HG02571 (cell line): Measurements from ENCODE around the gene TM4SF1.

ENCODE experiments used
- ATAC-seq: cut with Tn5 transposase; IDR thresholded peaks from one replicate; pipeline ENCODE4 v1.9.1; 2021; ENCODE audit warnings: mild to moderate bottlenecking, moderate library complexity; ENCODE audit not compliant: unreplicated experiment

The TM4SF1 gene

DNA sequence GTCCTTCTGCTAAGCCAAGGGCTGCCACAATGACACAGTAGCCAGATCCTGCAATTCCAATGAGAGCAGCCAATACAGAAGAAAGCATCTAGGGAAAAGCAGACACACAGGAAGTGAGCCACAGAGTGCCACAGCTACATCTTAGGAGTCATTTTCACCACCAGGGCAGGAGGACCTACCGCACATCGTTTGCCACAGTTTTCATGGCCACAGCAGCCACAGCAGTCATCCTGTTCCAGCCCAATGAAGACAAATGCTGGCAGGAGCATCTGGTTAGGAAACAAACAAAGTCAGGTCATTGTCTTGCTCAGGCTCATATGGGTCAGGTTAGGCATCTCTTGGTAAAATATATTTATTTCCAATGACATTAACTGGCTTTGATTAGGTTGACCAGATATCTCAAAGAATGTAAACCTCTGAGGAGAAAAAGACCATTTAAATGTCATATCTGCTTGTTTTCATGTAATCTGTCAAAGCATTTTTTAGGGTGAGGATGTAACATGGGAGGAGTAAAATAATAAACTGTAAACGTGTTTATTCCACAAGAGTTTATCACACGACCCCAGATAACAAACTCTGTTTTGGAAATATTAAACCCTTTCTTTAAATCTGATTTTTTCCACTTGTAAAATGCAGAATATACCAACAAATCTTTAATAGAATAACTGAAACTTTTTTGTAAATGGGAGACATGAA, 1.8 kb downstream of the TM4SF1 start:
- ATAC-seq, result no peak

DNA sequence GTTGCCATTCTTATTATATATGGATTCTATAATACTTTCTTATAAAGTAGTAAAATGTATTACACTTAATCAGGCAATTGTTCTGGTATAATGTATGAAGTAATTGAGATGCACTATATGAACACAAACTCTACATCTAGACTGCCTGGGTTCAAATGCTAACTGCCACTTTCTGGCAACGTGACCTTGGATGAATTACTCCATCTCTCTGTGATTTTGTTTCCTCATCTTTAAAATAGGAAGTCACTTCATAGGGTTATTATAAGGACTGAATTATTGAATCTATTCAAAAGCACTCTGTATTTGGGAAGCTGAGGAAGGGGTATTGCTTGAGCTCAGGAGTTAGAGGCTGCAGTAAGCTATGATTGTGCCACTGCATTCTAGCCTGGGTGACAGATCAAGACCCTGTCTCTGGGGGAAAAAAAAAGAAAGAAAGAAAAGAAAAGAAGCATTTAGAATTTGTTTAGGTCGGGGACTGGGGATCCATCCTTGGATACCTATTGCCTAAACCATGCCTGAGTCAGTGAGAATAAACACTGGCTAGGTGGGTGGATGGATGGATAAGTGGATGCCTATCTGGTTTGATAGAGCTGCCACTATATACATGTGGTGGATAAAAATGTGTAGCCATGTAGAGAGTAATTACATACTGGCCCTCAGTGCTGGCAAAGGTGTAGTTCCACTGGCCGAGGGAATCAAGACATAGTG, 2.5 kb downstream of the TM4SF1 start:
- ATAC-seq, result no peak

DNA sequence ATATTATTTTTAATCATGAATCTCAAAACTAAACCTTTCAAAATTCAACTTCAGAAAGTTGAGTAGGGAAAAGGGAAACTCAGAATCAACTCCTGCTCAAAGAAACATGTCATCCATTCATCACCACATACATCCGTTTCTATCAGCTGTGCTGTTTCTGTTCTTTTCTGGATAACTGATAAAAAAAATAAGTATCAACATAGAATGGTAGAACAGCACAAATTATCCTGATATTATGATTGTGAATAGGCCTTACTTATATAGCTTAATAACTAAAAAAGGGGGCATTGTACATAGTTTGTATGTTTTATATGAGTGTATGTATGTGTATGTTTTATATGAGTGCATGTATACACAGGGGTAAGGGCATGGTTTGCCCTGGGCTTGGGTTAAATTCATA, 3.1 kb downstream of the TM4SF1 start:
- ATAC-seq, result no peak

DNA sequence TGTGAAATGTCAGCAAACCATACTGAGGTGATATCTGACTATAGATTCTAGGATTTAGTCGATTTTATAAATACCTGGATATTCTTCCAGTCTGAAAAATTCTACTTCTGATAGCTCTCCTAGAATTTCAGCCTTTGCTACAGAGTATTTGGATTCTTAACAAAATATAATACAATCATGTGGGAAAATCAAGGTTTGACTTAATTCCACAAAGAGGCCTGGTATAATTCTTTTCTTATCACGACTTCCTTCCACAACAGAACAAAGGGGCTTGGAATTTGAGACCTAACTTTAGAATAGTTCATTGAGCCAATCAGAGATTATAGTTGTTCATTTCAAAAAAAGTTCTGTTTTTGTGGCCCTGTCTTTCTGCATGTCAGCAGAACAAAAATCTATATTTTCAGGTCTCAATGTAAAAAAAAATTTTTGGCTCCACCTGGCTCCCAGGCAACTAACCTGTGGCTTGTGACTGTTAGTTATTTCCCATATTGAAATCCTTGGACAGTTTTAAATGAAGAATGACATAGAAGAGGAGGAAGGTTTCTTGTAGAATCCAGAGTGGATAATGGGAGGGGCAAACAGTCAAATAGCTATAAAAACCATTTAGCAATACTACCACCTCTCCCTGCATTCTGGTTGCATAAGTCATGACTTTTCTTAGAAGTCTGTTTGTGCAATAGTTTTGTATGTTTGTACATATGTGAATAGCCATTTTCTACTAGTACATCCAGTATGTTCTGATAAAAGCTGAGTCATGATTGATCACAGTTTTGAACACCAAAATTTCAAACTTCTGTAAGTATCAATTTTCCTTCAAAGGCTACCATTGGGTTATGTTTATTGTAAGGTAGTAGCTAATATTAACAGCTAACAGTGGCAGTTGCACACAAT, 4.0 kb downstream of the TM4SF1 start:
- no peak for ATAC-seq

DNA sequence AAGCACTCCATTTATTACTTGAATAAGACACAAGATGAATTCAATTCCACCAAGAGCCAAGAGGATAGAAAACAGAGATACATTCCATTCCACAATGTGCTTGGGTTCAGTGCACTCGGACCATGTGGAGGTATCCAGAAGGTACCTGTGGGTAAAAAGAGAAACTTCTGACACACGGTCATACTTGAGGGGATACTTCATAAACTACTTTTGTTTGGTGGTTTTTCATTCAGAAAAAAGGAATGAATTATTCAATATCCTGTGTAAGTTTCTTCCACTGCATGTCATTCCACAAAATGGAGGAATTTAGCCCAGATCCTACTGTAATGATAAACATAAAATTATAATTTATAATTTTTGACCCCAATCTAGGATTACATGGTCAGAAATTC, 5.7 kb downstream of the TM4SF1 start:
- ATAC-seq, result no peak

DNA sequence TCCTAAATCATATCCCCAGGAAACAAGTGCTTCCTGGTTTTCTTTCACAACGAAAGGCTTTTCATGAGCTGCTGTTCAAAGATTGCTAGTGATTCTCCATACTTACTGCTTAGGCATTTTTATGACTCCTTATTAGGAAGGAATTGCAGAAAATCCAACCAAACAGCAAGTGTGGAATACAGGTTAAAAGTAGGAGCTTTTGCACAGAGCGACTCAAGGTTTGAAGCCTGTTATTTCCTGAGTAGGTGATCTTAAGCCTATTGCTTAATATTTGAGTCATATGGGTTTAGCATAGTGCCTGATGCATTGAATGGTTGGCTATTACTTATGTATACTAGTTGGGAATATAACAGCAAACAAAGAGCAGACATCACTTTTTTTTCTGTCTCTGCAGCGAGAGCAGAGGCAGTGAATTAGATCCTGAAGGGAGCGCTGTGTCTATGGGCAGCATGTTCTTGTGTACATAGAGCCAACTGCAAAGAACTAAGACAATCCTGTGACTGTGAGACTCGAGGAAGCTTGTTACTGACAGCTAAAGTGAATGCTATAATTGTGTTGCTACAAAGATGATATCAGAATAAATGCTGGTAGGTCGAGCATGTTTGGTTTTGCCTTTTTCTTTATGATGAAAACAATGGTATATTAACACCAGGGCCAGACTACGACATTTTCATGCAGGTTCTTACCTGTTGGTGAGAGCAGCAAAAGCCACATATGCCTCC, 6.3 kb downstream of the TM4SF1 start:
- ATAC-seq, result no peak

DNA sequence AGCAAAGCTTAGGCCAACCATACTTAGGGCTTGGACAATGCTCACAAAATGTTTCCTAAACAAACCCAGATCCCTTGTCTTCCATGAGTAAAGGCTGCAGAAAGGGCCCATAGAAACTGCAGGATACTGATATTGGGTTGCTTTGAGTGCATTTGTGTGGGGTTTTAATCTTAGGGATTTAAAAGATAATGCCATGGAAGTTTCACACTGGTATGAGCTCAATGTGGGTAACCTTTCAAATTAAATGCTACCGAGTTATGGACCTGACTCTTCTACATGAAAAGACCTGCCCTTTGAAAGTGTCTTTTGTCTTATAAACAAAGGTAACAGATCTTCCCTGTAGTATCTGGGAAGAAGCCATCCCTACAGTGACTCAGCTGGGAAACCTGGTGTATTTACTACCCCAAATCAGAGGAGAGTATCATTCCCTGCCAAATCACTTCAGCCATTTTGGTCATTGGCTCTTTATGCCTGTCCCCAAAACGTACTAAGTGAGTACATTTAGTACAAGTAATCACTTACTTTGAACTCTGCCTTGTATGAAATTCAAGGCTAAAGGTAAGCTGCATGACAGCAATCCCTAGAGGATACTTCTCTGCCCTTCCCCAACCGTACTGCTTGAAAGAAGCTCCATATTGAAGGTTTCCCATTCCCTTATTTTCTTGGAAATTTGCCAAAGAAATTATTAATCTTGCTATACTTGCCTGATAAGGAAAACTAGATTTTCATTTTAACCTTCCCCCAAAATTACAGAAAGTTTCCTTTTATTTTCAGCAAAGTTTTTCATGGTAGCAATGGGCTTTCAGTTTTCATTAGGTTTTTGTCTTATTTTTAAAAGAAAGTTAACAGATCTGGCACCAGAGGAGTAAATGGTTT, 7.2 kb downstream of the TM4SF1 start:
- no peak for ATAC-seq

DNA sequence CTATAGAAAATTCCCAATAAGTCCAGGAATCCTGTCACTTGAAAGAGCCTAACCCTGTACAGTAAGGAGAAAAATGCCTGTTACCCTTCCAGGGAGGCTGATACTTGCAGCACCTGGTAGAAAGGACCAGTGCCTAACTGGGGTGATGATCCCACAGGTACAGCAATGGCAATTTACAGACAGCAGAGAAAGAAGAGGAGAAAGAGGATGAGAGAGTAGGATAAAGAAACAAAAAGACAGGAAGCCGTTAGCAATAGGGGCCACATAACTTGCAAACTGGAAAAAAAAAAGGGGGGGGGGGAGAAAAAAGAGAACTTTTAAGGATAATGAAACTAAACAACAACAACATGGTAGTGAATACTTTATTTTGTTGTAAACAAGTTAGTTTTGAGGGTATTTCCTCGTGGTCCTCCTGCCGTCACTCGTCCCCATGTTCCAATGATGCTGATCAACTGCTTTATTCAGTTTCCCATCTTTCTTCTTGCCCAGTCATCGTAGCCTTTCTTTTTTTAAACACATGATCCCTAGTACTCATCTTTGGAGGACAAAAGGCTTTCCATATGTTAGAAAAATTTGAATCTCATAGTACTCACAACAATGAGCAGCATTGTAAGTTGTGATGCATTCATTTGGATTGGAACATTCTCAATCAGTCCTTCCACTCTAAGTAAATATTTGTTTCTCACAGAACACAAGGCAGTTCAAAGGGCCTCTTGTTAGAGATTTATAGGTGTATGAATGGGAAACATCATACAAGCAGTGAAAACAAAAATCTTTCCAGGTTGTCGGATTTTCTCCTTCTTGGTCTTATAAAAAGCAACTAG, 8.6 kb downstream of the TM4SF1 start:
- ATAC-seq, result no peak

DNA sequence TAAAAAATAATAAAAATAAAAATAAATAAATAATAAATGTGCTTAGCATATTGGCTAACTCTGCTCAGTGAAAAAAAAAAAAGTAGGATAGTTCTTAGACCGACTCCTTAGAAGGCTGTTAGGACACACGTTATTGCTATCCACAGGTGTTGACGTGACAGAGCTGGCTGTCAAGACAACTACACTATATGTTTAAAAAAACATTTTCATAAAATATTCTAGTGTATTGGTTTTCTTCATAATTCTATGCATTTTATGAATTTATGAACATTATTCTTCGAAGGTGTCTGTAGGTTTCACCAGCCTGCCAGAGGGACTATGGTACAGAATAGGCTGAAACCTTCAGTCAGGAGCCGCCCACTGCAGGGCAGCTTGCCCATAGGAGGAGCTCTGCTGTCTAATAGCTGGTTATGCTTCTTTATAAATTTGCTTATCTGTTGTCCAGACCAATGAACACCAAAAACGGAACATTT, 9.2 kb downstream of the TM4SF1 start:
- no peak for ATAC-seq

DNA sequence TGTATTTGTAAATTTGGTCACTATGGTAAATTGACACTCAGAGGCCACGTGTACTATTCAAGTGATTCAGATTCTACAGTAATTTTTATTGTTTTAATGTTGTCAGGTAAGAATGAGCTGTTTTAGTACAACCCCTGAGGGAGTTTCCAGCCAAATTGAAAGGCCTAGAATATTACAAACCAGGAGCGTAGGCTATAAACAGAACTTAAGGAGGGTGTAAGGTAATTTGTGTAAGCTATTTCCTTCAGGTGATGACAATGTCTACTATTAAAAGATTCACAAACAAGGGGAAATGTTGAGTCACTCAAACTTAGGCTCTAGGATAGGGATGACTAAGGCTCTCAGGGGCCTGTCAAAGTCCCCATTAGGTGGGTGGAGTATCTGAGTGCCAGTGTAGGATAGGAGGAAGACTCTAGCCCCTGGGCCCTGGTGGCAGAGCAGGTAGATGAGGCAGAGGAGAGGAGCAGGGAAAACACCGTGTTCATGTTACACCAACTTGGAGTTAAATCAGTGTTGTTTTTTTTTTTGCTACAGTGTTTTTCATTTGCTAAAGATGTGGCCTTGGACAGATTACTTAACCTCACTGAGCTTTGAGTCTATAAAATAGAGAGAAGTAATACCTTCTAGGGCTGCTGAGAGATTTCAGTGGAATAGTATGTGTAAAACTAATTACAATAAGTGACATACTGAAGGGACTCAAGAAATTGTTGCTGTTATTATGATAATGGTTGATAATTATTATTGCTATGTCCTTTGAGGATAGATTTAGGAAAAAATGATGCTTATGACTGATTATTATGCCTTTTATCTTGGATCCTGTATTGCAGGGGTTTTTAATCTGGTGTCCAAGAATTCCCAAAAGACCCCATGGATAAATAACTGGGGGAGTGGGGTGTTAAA, 10.3 kb downstream of the TM4SF1 start:
- no peak for ATAC-seq

DNA sequence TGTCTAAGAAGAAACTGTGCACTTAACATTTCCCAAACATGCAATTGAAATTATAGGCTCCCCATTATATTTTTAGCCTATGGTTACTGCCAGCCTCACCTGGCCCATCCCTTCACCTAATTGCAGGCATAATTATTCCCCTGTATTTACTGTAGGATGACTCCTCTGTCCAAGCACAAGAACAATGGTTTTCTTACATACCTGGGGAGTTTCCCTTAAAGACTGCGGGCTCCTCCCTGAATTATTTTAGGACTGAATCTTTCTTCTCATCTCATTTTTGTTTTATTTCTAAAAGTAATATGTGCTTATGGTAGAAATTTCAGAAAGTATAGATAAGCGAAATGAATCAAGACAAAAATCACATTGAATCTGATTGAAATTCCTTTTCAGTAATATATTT, 11.4 kb downstream of the TM4SF1 start:
- ATAC-seq, result no peak

DNA sequence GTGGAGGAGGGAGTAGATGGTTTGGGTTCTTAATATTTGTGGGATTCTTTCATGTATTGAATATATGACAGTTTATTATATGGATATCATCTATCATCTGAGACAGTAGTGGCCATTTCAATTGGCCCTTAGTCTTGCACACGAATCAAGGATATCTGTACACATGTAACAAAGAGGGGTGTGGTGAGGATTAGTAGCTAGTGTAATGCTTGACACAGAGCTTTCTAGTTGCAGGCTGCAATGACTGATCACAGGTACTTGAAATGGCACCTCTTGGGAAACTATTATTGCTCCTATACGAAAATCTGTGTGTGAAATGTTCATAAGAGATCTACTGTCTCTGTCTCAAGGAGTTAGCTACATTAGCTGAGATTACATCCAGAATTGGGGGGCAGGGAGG, 12.8 kb downstream of the TM4SF1 start:
- ATAC-seq, result no peak

DNA sequence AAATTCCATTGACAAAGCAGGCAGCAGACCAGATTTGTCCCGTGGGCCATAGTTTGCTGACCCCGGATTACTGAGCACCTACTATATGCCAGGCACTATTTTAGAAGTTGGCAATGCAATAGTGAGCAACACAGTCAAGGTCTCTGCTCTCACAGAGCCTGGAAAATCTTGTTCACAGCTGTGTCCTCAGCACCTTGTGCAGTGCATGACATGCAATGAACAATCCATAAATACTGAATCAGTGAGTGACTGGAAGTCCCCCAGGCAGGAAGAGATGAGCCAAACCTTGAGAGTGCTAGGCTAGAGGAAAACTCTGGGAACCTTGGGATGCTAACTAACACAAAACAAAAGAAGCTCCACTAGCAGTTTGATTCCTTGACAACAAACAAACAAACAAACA, 14.4 kb downstream of the TM4SF1 start:
- ATAC-seq, result no peak

DNA sequence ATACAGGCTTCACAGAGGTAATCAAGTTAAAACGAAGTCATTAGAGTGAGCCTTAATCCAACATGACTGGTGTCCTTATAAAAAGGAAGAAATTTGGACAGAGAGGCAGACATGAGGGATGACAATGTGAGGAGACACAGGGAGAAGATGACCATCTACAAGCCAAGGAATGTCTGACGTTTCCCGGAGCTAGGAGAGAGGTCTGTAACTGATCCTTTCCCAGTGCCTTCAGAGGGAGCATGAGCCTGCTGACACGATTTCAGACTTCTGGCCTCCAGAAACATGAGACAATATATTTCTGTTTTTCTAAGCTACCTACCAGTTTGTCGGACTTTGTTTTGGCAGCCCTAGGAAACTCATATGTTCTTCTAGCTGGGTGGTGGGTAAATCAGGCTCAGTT, 15.1 kb downstream of the TM4SF1 start:
- ATAC-seq, result no peak

DNA sequence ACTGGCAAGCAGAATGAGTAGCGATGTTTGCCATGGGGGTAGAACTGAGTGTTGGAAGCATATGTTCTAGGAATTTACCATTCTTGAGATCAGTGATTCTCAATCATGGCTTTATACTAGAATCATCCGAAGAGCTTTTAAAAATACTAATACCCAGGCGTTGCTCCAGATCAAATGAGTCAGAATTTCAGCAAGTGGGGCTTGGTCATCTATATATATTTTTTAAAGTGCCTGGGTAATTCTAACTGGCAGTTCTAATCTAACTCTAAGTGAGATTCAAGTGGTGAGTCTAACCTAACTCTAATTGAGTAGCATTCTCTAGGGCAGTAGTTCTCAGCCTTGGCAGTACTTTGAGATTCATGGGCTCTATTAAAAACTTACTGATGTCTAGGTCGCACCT, 20.8 kb downstream of the TM4SF1 start:
- ATAC-seq, result no peak

DNA sequence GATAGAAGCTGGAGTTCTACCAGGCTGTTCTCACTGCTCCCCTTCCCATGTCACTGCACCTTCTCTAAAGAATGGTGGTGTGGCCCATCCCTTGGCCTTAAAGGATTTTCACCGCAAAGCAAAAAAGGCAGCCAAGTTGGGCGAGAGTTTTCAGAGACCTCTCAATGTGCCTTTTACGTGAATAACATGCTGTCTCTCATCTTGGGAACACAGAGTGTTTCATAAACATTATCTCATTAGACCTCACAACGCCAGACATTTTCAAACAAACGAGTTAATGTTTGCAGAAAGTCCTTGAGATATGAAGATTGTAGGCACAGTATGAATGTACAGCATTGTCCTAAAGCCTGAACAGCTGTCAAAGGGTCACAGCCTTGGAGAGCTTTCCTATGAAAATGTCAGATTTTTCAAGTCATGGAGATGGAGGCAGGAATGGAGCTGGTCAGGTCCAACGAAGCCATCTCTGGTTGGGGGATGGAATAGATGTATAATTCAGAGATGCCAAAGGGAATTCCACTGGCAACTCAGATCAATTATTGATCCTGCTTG, 21.3 kb downstream of the TM4SF1 start:
- no peak for ATAC-seq

DNA sequence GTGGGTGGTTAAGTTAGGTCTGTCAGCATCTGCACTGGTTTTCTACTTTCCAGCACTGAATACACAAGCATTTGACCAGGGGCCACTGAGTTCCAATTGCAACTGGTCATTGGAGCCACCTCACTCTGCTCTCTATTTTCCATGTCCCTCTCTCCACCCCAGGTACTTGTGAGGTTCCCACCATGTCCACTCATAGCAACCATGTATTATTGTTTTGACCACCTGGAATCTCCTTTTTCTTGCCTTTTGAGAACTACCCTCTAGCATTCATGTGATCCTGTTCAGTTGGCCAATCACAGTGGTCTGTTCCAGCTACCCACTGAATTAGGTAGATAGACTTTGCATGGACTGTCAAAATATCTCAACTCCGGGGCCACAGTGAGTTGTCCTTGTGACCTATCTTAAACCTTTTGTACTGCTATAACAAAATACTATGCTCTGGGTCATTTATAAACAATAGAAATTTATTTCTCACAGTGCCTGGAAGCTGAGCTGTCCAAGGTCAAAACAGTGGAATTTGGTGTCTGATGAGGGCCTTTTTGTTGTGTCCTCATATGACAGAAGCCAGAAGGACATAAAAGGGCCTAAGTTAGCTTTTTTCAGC, 23.8 kb downstream of the TM4SF1 start:
- ATAC-seq, result no peak
